Gastroesophageal sphincter (tissue), 3 donors: Measurements from ENCODE around the gene OBSCN.
A peak's percentile ranks its signal among the peaks of the same experiment; 100 is the strongest.

Source experiments
- CTCF ChIP-seq, 4 experiments: fragments of 200-600 bp in 2 of 4; fragments of 450-650 bp in 2 of 4; sonication (generic) in 1 of 4; IDR thresholded peaks; one replicate each; pipeline ENCODE4 v1.5.1; 2017 to 2019; ENCODE audit warnings: antibody characterized with exemption in 4 of 4, mild to moderate bottlenecking in 2 of 4, moderate library complexity in 2 of 4
- EP300 ChIP-seq: sonication (generic); formaldehyde crosslinking; IDR thresholded peaks from one replicate; pipeline ENCODE4 v1.6.1; 2017; ENCODE audit warnings: antibody characterized with exemption, mild to moderate bottlenecking
- POLR2A ChIP-seq, 2 donors: fragments of 450-650 bp; IDR thresholded peaks; one replicate each; pipeline ENCODE4 v1.6.1; 2017; ENCODE audit warnings: antibody characterized with exemption in 2 of 2, mild to moderate bottlenecking in 2 of 2, moderate library complexity in 1 of 2
- POLR2AphosphoS5 ChIP-seq: sonication (generic); formaldehyde crosslinking; IDR thresholded peaks from one replicate; pipeline ENCODE4 v1.6.1; 2017; ENCODE audit warnings: antibody characterized with exemption

- TF ChIP-seq CTCF (IDR thresholded peaks at IDR 0.05) = peak in 1 of 4 experiments; percentile 13
- no peak for TF ChIP-seq POLR2A (IDR thresholded peaks at IDR 0.05)
- TF ChIP-seq POLR2AphosphoS5 = no peak
- TF ChIP-seq EP300 = no peak
These were observed 67.8 kb downstream of the OBSCN start for GRCh38 chr1:228275430-228276173.
